NOMO-1 (cell line): ENCODE data around the gene OBSCN.

ENCODE experiments used
- DNase-seq, 2 experiments: peaks; one replicate each; lab custom pipeline; 2025; ENCODE audit not compliant: unreplicated experiment in 2 of 2; lab: John Stamatoyannopoulos, UW

The OBSCN gene

GRCh38 chr1:228304225-228304624 is 96.4 kb downstream of the OBSCN start:
- DNase-seq, result no peak

DNA sequence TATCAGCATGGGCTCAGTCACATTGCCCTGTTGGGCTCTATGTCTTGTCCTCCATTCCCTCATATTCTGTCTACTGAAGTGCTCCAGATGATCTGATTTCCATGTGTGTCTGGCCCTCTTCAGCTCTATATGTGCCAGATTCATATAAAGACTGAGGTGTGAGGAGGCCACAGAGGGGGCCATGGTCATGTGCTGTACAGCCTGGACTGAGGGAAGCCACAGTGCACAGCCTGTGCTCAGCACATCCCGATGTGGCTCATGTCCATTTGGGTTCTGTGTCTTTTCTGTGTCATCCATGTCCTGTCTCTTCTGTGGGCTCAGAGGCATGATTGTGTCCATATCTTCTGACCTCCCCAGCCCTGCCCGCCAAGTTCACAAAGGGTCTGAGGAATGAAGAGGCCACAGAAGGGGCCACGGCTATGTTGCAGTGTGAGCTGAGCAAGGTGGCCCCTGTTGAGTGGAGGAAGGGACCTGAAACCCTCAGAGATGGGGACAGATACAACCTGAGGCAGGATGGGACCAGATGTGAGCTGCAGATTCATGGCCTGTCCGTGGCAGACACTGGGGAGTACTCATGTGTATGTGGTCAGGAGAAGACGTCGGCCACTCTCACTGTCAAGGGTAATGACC is 97.0 kb downstream of the OBSCN start:
- DNase-seq, result no peak

DNA sequence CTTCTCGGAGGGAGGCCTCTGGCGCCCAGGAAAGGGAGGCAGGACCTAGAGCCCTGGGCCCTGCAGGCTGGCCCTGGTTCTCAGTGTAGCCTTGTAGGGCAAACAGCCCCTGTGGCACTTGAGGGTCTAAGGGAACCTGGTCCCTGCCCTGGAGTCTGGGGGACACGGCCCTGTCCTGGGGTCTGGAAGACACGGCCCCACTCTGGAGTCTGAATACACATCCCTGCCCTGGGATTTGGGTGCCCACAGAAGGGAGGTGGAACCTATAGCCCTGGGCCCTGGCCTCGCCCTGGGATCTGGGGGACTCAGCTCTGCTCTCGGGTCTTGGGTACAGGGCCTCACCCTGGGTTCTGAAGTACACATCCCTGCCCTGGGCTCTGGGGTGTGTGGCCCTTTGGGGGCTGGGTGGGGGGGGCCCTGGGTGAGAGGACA is 97.9 kb downstream of the OBSCN start:
- DNase-seq, result no peak

- DNase-seq, result no peak
Measured at GRCh38 chr1:228306275-228307217, 98.7 kb downstream of the OBSCN start.

- DNase-seq, result no peak
Measured at GRCh38 chr1:228307218-228308023, 99.6 kb downstream of the OBSCN start.

GRCh38 chr1:228308085-228308601 is 100.3 kb downstream of the OBSCN start:
- DNase-seq, result no peak

DNA sequence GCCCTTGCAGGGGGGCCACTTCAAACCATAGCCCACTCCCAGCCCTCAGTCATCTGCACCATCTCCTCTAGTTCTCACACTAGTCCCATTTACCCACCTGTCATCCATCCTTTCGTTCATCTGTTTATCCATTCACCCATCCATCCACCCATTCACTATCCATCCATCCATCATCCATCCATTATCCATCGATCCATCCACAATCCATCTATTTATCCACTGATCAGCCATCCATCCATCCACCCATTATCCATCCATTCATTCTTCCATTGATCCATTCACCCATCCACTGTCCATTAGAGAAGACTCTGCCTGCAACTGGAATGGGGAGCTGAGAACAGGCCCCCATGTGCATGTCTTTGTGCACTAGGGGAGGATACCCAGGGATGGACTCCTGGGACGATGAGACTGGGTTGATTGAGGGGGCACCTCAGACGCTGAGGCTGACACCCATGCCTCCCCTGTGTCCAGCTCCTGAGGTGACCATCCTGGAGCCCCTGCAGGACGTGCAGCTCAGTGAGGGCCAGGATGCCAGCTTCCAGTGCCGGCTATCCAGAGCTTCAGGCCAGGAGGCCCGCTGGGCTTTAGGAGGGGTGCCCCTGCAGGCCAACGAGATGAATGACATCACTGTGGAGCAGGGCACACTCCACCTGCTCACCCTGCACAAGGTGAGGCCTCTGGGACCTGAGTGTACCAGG is 100.9 kb downstream of the OBSCN start:
- DNase-seq, result no peak

DNA sequence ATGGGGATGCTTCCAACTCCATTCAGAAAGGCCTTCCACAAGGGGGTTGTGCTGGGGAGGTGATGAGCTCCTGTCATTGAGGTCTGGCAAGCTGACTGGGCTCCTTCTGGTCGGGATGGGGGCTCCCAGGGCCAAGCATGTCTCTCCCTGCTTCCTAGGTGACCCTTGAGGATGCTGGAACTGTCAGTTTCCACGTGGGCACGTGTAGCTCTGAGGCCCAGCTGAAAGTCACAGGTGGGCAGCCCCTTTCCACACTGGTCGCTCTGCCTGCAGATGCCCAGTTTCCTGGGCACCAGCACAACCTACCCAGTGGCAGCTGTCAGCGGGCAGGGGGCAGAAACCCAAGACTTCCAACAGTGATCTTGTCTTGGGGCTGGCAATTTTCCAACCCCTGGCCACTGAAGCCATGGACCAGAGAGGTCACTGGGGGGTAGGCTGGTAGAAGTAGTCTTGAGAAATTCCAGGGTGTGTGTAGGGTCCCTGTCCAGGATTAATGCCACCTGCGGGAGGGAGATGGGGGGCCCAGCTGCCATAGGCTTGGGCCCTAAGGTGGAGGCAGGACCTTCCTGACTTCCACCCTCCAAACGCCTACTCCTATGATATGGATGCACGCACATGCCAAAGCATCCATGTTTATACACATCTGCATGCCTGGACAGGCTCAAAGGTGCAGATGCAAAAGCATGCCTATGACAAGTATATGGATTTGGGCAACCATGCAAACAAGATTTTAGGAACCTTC is 101.7 kb downstream of the OBSCN start:
- DNase-seq, result no peak

- DNase-seq, result no peak
Measured at GRCh38 chr1:228310162-228310792, 102.4 kb downstream of the OBSCN start.

DNA sequence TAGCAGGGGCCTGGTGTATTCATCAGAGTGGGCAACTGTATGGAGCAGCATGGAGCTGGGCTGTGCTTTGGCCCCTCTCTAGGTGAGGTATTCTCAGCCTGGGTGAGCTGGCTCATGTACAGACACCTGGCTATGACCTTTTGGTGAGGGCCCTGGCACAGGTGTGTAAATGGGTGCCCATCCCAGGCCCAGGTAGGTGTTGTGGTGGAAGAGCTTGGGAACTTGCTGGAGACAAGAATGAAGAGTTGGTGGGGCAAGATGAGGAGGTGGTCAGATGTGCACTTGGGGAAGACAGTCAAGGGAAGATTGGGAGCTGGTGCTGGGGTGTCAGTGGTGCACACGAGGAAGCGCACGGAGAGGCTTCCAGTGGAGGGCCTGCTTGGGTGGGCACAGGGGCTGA is 103.2 kb downstream of the OBSCN start:
- DNase-seq, result no peak

GRCh38 chr1:228312136-228312764 is 104.4 kb downstream of the OBSCN start:
- no peak for DNase-seq

GRCh38 chr1:228313536-228314277 is 105.9 kb downstream of the OBSCN start:
- DNase-seq, result no peak

DNA sequence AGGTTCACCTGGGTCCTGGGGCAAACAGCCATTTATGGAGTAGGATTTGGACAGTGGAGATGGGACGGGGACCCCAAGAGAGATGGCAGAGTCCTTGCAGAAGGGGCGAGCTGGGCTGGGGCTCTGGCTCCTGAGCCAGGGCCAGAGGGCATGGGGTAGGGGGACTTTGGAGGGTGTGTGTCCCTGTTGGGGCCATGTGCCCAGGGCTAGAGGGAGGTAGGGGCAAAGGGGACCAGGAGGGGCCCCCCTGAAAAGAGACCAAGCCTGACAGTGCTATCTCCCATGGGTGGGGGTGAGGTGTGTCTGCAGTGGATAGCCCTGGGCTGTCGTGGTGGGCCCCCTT is 106.4 kb downstream of the OBSCN start:
- no peak for DNase-seq

GRCh38 chr1:228314658-228315483 is 107.0 kb downstream of the OBSCN start:
- DNase-seq, result no peak

- DNase-seq, result no peak
Measured at GRCh38 chr1:228315484-228315944, 107.7 kb downstream of the OBSCN start.

GRCh38 chr1:228315945-228316588 is 108.2 kb downstream of the OBSCN start:
- no peak for DNase-seq
